GM12891 (cell line): ENCODE data around the gene KIF5C.

ENCODE experiments used
- DNase-seq: peaks from one replicate; pipeline ENCODE4 v3.0.0; 2011; ENCODE audit warnings: low spot score; ENCODE audit not compliant: insufficient read length
- FAIRE-seq: peaks from 2 replicates; lab custom pipeline; 2011; peaks lifted over from hg19 to GRCh38; lab: Jason Lieb, UNC
- PAX5 ChIP-seq: IDR thresholded peaks from 2 replicates; pipeline ENCODE4 v1.6.1; 2011; ENCODE audit warnings: low read length, moderate library complexity, mild to moderate bottlenecking; ENCODE audit not compliant: insufficient read depth, severe bottlenecking
- POLR2A ChIP-seq: IDR thresholded peaks from 2 replicates; pipeline ENCODE4 v1.6.1; 2011; ENCODE audit warnings: low read depth, low read length, control low read depth
- POLR2AphosphoS5 ChIP-seq: IDR thresholded peaks from 2 replicates; pipeline ENCODE4 v1.6.1; 2011; ENCODE audit warnings: low read depth, low read length, control low read depth
- POU2F2 ChIP-seq: IDR thresholded peaks from 2 replicates; pipeline ENCODE4 v1.6.1; 2011; ENCODE audit warnings: low read depth, mild to moderate bottlenecking, control low read depth, low read length, moderate library complexity
- SPI1 ChIP-seq: IDR thresholded peaks from 2 replicates; pipeline ENCODE4 v1.6.1; 2011; ENCODE audit warnings: low read depth, low read length, control low read depth
- TAF1 ChIP-seq: IDR thresholded peaks from 2 replicates; pipeline ENCODE4 v1.6.1; 2011; ENCODE audit warnings: low read depth, low read length, control low read depth

The KIF5C gene

GRCh38 chr2:148865512-148865911 lies 9.5 kb upstream of the KIF5C start:
- DNase-seq (no peak), FAIRE-seq (no peak)
- TF ChIP-seq POLR2AphosphoS5 (no peak), SPI1 (no peak)

DNA sequence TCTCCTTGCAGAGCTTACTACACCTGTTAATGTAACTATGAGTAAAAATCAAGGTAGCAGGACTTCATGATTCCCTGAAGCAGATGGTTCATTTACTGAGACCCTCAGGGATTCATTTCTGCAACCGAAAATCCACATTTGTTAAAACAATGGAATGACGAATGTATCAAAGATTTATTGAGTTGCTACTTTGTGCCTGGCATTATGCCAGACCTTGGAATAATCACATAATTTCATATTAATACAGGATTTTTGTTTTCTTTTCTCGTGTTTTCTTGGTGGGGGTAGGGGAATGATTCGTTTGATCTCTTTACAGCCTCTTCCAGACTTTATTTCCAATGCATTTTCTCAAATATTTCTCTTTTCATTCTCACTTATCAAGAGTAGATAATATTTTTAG lies 8.9 kb upstream of the KIF5C start:
- FAIRE-seq, result no peak
- TF ChIP-seq PAX5 (no peak), POLR2A (no peak), POLR2AphosphoS5 (no peak), POU2F2 (no peak)
- DNase-seq, result no peak

GRCh38 chr2:148867079-148867769 lies 7.8 kb upstream of the KIF5C start:
- no peak for FAIRE-seq
- TF ChIP-seq PAX5 (no peak), POU2F2 (no peak), POLR2A (no peak), TAF1 (no peak), SPI1 (no peak), POLR2AphosphoS5 (no peak)
- DNase-seq, result no peak

- no peak for FAIRE-seq
- TF ChIP-seq PAX5 (no peak), POLR2AphosphoS5 (no peak), TAF1 (no peak), POLR2A (no peak), POU2F2 (no peak), SPI1 (no peak)
- DNase-seq, result no peak
These were observed 492 bp downstream of the KIF5C start for GRCh38 chr2:148875387-148876051.

DNA sequence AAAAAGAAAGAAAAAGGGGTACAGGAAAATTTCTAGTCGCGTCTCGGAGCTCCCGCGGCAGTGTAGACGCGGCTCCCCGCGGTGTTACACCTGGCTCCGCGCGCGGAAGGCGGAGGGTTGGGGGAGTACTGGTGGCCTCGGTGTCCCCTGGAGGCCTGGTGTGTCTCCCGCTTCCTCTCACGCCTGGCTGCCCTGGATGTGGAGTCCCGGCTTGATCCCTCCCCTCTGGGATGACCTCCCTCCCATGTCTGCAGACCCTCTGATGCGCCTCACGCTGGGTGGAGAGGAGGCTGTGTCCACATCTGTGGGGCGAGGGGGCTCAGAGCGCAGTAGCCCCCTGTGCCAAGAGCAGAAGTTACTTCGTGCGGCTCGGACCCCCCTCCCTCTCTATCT lies 1.2 kb downstream of the KIF5C start:
- FAIRE-seq, result no peak
- DNase-seq, result no peak
- no peak for TF ChIP-seq TAF1
- no peak for TF ChIP-seq PAX5
- no peak for TF ChIP-seq POU2F2
- no peak for TF ChIP-seq SPI1
- TF ChIP-seq POLR2A, result no peak
- TF ChIP-seq POLR2AphosphoS5, result no peak

- TF ChIP-seq TAF1, result no peak
- no peak for TF ChIP-seq PAX5
- no peak for TF ChIP-seq POLR2A
- TF ChIP-seq POLR2AphosphoS5, result no peak
- no peak for TF ChIP-seq POU2F2
- TF ChIP-seq SPI1, result no peak
- peak; percentile 76 for FAIRE-seq
- no peak for DNase-seq
These were observed 1.8 kb downstream of the KIF5C start for GRCh38 chr2:148876595-148877402.

- TF ChIP-seq POU2F2 (no peak), POLR2AphosphoS5 (no peak), TAF1 (no peak), PAX5 (no peak), SPI1 (no peak), POLR2A (no peak)
- no peak for DNase-seq
- no peak for FAIRE-seq
These were observed 2.3 kb downstream of the KIF5C start for GRCh38 chr2:148877403-148877740.

DNA sequence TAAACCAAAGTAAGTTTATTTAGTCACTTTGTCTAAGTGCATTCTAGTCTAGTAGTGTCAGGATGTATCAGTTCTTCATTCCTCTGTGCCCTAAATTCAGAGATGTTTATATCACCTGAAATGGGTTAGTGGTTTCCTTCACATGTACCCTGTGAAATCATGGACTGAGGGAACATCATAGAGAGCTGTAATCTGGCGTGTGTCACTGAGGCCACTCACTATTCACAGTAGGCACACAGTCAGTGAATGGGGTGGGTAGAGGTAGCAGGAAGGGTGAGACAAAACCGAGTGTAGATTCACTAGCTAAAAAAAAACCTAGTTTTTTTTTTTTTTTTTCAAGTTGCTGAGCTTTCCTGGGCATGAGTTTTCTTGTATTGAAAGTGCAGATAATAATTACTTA lies 5.6 kb downstream of the KIF5C start:
- no peak for TF ChIP-seq POLR2AphosphoS5
- no peak for TF ChIP-seq PAX5
- TF ChIP-seq SPI1, result no peak
- no peak for TF ChIP-seq TAF1
- no peak for TF ChIP-seq POU2F2
- TF ChIP-seq POLR2A, result no peak
- FAIRE-seq (no peak), DNase-seq (no peak)

- no peak for FAIRE-seq
- TF ChIP-seq POLR2AphosphoS5 (no peak), POLR2A (no peak), TAF1 (no peak), PAX5 (no peak), SPI1 (no peak), POU2F2 (no peak)
These were observed 7.0 kb downstream of the KIF5C start for GRCh38 chr2:148882051-148882450.

GRCh38 chr2:148885209-148885608 lies 10.2 kb downstream of the KIF5C start:
- no peak for DNase-seq
- FAIRE-seq, result no peak
- TF ChIP-seq POU2F2 (no peak), POLR2AphosphoS5 (no peak), POLR2A (no peak), TAF1 (no peak), SPI1 (no peak), PAX5 (no peak)

More at GRCh38 chr2:148882051-148882450, 7.0 kb downstream of the KIF5C start:
- no peak for DNase-seq
